HG02759 (cell line): Measurements from ENCODE around the gene CHMP4B.

Source experiments
- ATAC-seq: cut with Tn5 transposase; IDR thresholded peaks from one replicate; pipeline ENCODE4 v1.9.1; 2021; ENCODE audit warnings: mild to moderate bottlenecking, moderate library complexity; ENCODE audit not compliant: unreplicated experiment

The CHMP4B gene

GRCh38 chr20:33837096-33837830, 26.1 kb downstream of the CHMP4B start:
- no peak for ATAC-seq

- no peak for ATAC-seq
These were observed 27.1 kb downstream of the CHMP4B start for GRCh38 chr20:33838035-33838864.

GRCh38 chr20:33839591-33839990, 28.4 kb downstream of the CHMP4B start:
- ATAC-seq = no peak

GRCh38 chr20:33840160-33840559, 29.0 kb downstream of the CHMP4B start:
- no peak for ATAC-seq

GRCh38 chr20:33840759-33841435, 29.7 kb downstream of the CHMP4B start:
- no peak for ATAC-seq

- ATAC-seq = no peak
These were observed 30.3 kb downstream of the CHMP4B start for GRCh38 chr20:33841436-33841799.

- no peak for ATAC-seq
These were observed 31.2 kb downstream of the CHMP4B start for GRCh38 chr20:33842346-33842745.

GRCh38 chr20:33843050-33843449, 31.9 kb downstream of the CHMP4B start:
- no peak for ATAC-seq

GRCh38 chr20:33843854-33844253, 32.7 kb downstream of the CHMP4B start:
- ATAC-seq = peak; percentile 81

- no peak for ATAC-seq
These were observed 35.3 kb downstream of the CHMP4B start for GRCh38 chr20:33846291-33846935.

- ATAC-seq = no peak
These were observed 35.9 kb downstream of the CHMP4B start for GRCh38 chr20:33847006-33847405.

GRCh38 chr20:33848391-33848790, 37.2 kb downstream of the CHMP4B start:
- no peak for ATAC-seq

GRCh38 chr20:33850159-33850558, 39.0 kb downstream of the CHMP4B start:
- no peak for ATAC-seq

GRCh38 chr20:33851842-33852466, 40.8 kb downstream of the CHMP4B start:
- no peak for ATAC-seq

GRCh38 chr20:33852626-33853506, 41.7 kb downstream of the CHMP4B start:
- no peak for ATAC-seq

GRCh38 chr20:33853507-33853813, 42.3 kb downstream of the CHMP4B start:
- ATAC-seq = no peak

GRCh38 chr20:33857722-33858563, 46.8 kb downstream of the CHMP4B start:
- ATAC-seq = no peak

- ATAC-seq = no peak
These were observed 47.5 kb downstream of the CHMP4B start for GRCh38 chr20:33858666-33859065.

- ATAC-seq = peak; percentile 65
These were observed 48.1 kb downstream of the CHMP4B start for GRCh38 chr20:33859157-33859695.
